K562 (cell line): ENCODE measurements around the gene CRADD. TPM values are rescaled to one million over a fixed set of nuclear protein-coding genes. Genes with fewer than 3 reads are reported as not detected.
A peak's percentile ranks its signal among the peaks of the same experiment; 100 is the strongest.

Experiments
- ATAC-seq: fragments of 200-7000 bp; cut with Tn5 transposase; 3 replicates; pipeline ENCODE4 v1.9.1; 2020; ENCODE audit warnings: moderate library complexity
- BruUV-seq: library from RNA; stranded (reverse); fragments of 400-500 nt; replicated peaks from 2 replicates; lab custom pipeline; 2021; lab: Mats Ljungman, UMichigan
- CTCF ChIA-PET: fragments of 300-600 bp; formaldehyde crosslinking; extraction: SDS; loops from one replicate; lab custom pipeline; 2021; ENCODE audit warnings: low intra/inter-chr PET ratio; lab: Yijun Ruan, JAX
- POLR2A ChIA-PET: fragments of 300-600, 350-650 bp; sonication (Branson Sonifier 250); formaldehyde crosslinking; extraction: SDS; loops from one replicate; lab custom pipeline; 2021; ENCODE audit warnings: antibody characterized with exemption, inconsistent platforms; lab: Yijun Ruan, JAX
- DNase-seq, 4 experiments: peaks; one replicate each; pipeline versions ENCODE4 v3.0.0 to v3.0.0-alpha.2; 2011 to 2018; ENCODE audit warnings: low spot score in 3 of 4, mixed read lengths in 3 of 4; ENCODE audit errors: extremely low read depth in 1 of 4
- FAIRE-seq: peaks from 2 replicates; lab custom pipeline; 2011; peaks lifted over from hg19 to GRCh38; lab: Jason Lieb, UNC
- H2AFZ ChIP-seq: 2 replicates; pipeline ENCODE4 v1.6.0; 2011; ENCODE audit warnings: low read depth, low read length, control low read depth, inconsistent platforms
- H3K27ac ChIP-seq: fragments of 200-600 bp; 3 replicates; pipeline ENCODE4 v1.8.0; 2011; ENCODE audit warnings: low read depth, mild to moderate bottlenecking, control low read depth, inconsistent platforms, low read length, moderate library complexity, mixed read lengths; ENCODE audit errors: extremely low read depth
- H3K27me3 ChIP-seq, 2 experiments: fragments of 300-600 bp in 1 of 2; 2 replicates in 1 of 2; 3 replicates in 1 of 2; pipeline versions ENCODE4 v1.6.0 to v1.8.0; 2011; ENCODE audit warnings: inconsistent platforms in 2 of 2, low read length in 2 of 2, mild to moderate bottlenecking in 1 of 2, mixed read lengths in 1 of 2, moderate library complexity in 1 of 2; ENCODE audit not compliant: control insufficient read depth in 2 of 2, insufficient read depth in 2 of 2
- H3K36me3 ChIP-seq: fragments of 300-600 bp; 3 replicates; pipeline ENCODE4 v1.8.0; 2011; ENCODE audit warnings: mild to moderate bottlenecking, low read length, inconsistent platforms; ENCODE audit not compliant: control insufficient read depth, insufficient read depth
- H3K4me1 ChIP-seq, 2 experiments: fragments of 200-600 bp in 1 of 2; replicated peaks in 1 of 2; 2 replicates in 1 of 2; 3 replicates in 1 of 2; pipeline versions ENCODE4 v1.5.1 to v1.8.0; 2011; ENCODE audit warnings: inconsistent platforms in 2 of 2, low read length in 2 of 2, mild to moderate bottlenecking in 1 of 2, mixed read lengths in 1 of 2, moderate library complexity in 1 of 2; ENCODE audit not compliant: control insufficient read depth in 2 of 2, insufficient read depth in 2 of 2
- H3K4me2 ChIP-seq: 2 replicates; pipeline ENCODE4 v1.6.1; 2011; ENCODE audit warnings: low read length, control low read depth, inconsistent platforms, mixed read lengths; ENCODE audit not compliant: insufficient read depth
- H3K4me3 ChIP-seq: fragments of 200-600 bp; sonication (generic), shearing (Covaris generic); 2 replicates; pipeline ENCODE4 v1.5.1; 2016; ENCODE audit warnings: control low read depth, inconsistent platforms
- H3K79me2 ChIP-seq: fragments of 200-600 bp; 3 replicates; pipeline ENCODE4 v1.8.0; 2011; ENCODE audit warnings: low read length, inconsistent platforms; ENCODE audit not compliant: control insufficient read depth, insufficient read depth
- H3K9ac ChIP-seq, 2 experiments: 2 replicates each; pipeline versions ENCODE4 v1.6.0 to v1.6.1; 2011; ENCODE audit warnings: low read depth in 2 of 2, low read length in 2 of 2, control low read depth in 1 of 2, inconsistent platforms in 1 of 2, mild to moderate bottlenecking in 1 of 2, mixed read lengths in 1 of 2; ENCODE audit not compliant: insufficient read depth in 1 of 2
- H3K9me1 ChIP-seq: one replicate; pipeline ENCODE4 v1.6.0; 2011; ENCODE audit warnings: inconsistent platforms, mild to moderate bottlenecking, low read length, moderate library complexity; ENCODE audit not compliant: control insufficient read depth, insufficient read depth
- H3K9me3 ChIP-seq: replicated peaks from 2 replicates; pipeline ENCODE4 v1.5.1; 2011; ENCODE audit warnings: low read depth, low read length, inconsistent platforms; ENCODE audit not compliant: control insufficient read depth, insufficient read depth
- H4K20me1 ChIP-seq: replicated peaks from 2 replicates; pipeline ENCODE4 v1.6.1; 2011; ENCODE audit warnings: low read length, inconsistent platforms, mixed read lengths; ENCODE audit not compliant: control insufficient read depth, insufficient read depth
- ARHGAP35 ChIP-seq: fragments of 450-650 bp; IDR thresholded peaks from 2 replicates; pipeline ENCODE4 v1.6.1; 2018; ENCODE audit not compliant: partially characterized antibody
- CXXC5 ChIP-seq: fragments of 250-450 bp; sonication (Bioruptor Pico); IDR thresholded peaks from 2 replicates; pipeline ENCODE4 v1.8.0; 2022; ENCODE audit warnings: inconsistent platforms, mild to moderate bottlenecking, moderate library complexity
- ILF3 ChIP-seq: fragments of 450-650 bp; IDR thresholded peaks from 2 replicates; pipeline ENCODE4 v1.6.1; 2018; ENCODE audit warnings: antibody characterized with exemption, mild to moderate bottlenecking, moderate library complexity, borderline replicate concordance
- MYBL2 ChIP-seq, 2 experiments: fragments of 450-650 bp in 1 of 2; sonication (generic) in 1 of 2; formaldehyde crosslinking in 1 of 2; IDR thresholded peaks; 2 replicates each; pipeline versions ENCODE4 v1.6.1 to v1.8.1; 2017 to 2022; ENCODE audit warnings: borderline replicate concordance in 1 of 2, inconsistent platforms in 1 of 2, low read depth in 1 of 2, mild to moderate bottlenecking in 1 of 2, missing genetic modification reagents in 1 of 2, moderate library complexity in 1 of 2
- NONO ChIP-seq, 2 experiments: fragments of 200-400 bp in 1 of 2; fragments of 450-650 bp in 1 of 2; formaldehyde crosslinking in 1 of 2; IDR thresholded peaks; 2 replicates each; pipeline ENCODE4 v1.6.1; 2017; ENCODE audit warnings: low read depth in 2 of 2, mild to moderate bottlenecking in 2 of 2, moderate library complexity in 2 of 2, low read length in 1 of 2
- PHF8 ChIP-seq: fragments of 200-600 bp; sonication (generic); IDR thresholded peaks from 2 replicates; pipeline ENCODE4 v1.6.1; 2012; ENCODE audit warnings: mixed run types, mild to moderate bottlenecking, inconsistent platforms, low read length, moderate library complexity, borderline replicate concordance
- PYGO2 ChIP-seq: fragments of 450-650 bp; IDR thresholded peaks from 2 replicates; pipeline ENCODE4 v1.6.1; 2016; ENCODE audit warnings: mild to moderate bottlenecking, missing genetic modification characterization, moderate library complexity, missing compliant biosample characterization
- RBBP5 ChIP-seq: fragments of 200-600 bp; sonication (generic); IDR thresholded peaks from 2 replicates; pipeline ENCODE4 v1.6.1; 2012; ENCODE audit warnings: borderline replicate concordance, mild to moderate bottlenecking, low read length, control low read depth, inconsistent platforms; ENCODE audit not compliant: insufficient read depth, poor library complexity, severe bottlenecking
- SRSF7 ChIP-seq: fragments of 200-400 bp; formaldehyde crosslinking; optimal IDR thresholded peaks from 2 replicates; pipeline ENCODE3; 2017; ENCODE audit warnings: mild to moderate bottlenecking, low read depth, low read length
- ZKSCAN1 ChIP-seq: fragments of 150-350 bp; IDR thresholded peaks from 2 replicates; pipeline ENCODE4 v1.6.1; 2016; ENCODE audit warnings: low read depth, low read length
- ZNF133 ChIP-seq: fragments of 250-450 bp; sonication (Bioruptor Pico); IDR thresholded peaks from 2 replicates; pipeline ENCODE4 v1.4.0; 2020; ENCODE audit warnings: mild to moderate bottlenecking
- ZNF224 ChIP-seq: sonication (generic); formaldehyde crosslinking; IDR thresholded peaks from 2 replicates; pipeline ENCODE4 v1.8.0; 2022; ENCODE audit warnings: mild to moderate bottlenecking, missing genetic modification reagents
- WGBS: fragments of 100-300 bp; shearing (Covaris generic); methylation state at CpG from one replicate; pipeline ENCODE4 v1.1.6; 2016; ENCODE audit warnings: low coverage, mixed read lengths; ENCODE audit not compliant: insufficient coverage; ENCODE audit errors: missing lambda C conversion rate; 5-methylcytosine and 5-hydroxymethylcytosine counted together
- in situ Hi-C: fragments of 300-500 bp; cut with MboI; formaldehyde crosslinking; loops from 4 replicates; pipeline ENCODE4 v1.15.0; 2018; ENCODE audit warnings: inconsistent platforms, mixed read lengths
- intact Hi-C: fragments of 100-400 bp; cut with micrococcal nuclease; formaldehyde crosslinking; loops from 2 replicates; pipeline ENCODE4 v1.14.2; 2022
- polyA plus RNA-seq, 8 experiments: library from polyadenylated mRNA; depleted of rRNA in 4 of 8; stranded (reverse) in 5 of 8; unstranded in 3 of 8; fragments of >200 nt; fragmentation: Nextera tagmentation in 2 of 8; fragmentation: Illumina TruSeq in 1 of 8; extraction: Ambion mirVana in 2 of 8; extraction: Trizol in 1 of 8; gene quantifications; 2 replicates each; pipeline versions ENCODE4 v1.2.1 to v1.2.3, GENCODE V29; 2011 to 2014; ENCODE audit warnings: inconsistent platforms in 1 of 8, missing spikeins in 1 of 8
- total RNA-seq, 7 experiments: library from RNA; depleted of rRNA in 6 of 7; stranded (reverse); fragments of >200 nt in 6 of 7; fragmentation: Illumina TruSeq in 2 of 7; extraction: Trizol in 2 of 7; gene quantifications; 2 replicates each; pipeline versions ENCODE4 v1.2.1 to v1.2.3, GENCODE V29; 2011 to 2021; ENCODE audit warnings: low replicate concordance in 1 of 7
- TF ChIP-seq, protein P1 (sequence below): sonication (generic); IDR thresholded peaks from 2 replicates; pipeline ENCODE4 v1.6.1; 2016
- TF ChIP-seq, protein P2 (sequence below): fragments of 250-450 bp; sonication (Bioruptor Pico); IDR thresholded peaks from 2 replicates; pipeline ENCODE4 v1.5.1; 2021; ENCODE audit warnings: mild to moderate bottlenecking
- TF ChIP-seq, protein P3 (sequence below), 2 experiments: fragments of 450-650 bp; IDR thresholded peaks; 2 replicates each; pipeline ENCODE4 v1.6.1; 2018; ENCODE audit warnings: mild to moderate bottlenecking in 2 of 2, low read depth in 1 of 2; ENCODE audit not compliant: partially characterized antibody in 2 of 2

The CRADD gene
- total and polyA plus RNA-seq, 9 of the 15 experiments (the other 6 are each of a cell fraction or from before 2014, with no cell fraction given): 20.5 to 41.1 (median 25.9) TPM

DNA sequence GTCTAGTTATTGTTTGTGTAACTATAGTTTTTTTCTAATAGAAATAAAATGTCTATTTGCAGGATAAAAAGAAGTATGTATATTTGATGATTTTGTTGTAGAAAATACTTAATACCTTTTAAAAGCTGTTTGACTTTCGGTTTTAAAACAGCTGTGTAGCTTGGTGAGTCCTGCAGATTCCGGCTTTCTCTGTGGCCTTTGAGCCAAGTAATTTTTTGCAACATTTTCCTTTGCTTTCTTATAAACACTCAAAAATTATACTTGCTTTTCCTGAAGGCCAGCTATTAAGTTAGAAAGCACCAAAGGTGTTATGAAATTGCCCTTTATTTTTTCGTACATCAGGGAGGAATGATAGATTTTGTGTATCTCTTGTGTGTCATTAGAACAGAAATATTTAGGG, 63.6 kb downstream of the CRADD start:
- H4K20me1 ChIP-seq: no peaks in the 10 kb centered on the region
- FAIRE-seq (no peak), DNase-seq (no peak), ATAC-seq (no peak)
- in situ Hi-C loops (loop anchor here (5.0 kb wide), 1 partner anchor 168 kb away; the partner anchor contains the start of gene SOCS2), intact Hi-C loops (no loop called here)
- CTCF ChIA-PET: interaction anchor here (3.9 kb wide), 1 partner anchor 171 kb away, joined by 24 read pairs; no protein-coding TSS in a partner anchor
- no peaks in the 10 kb centered on the region for H3K36me3 ChIP-seq
- peak overlapping the region; percentile 91 for H3K27ac ChIP-seq
- H3K9ac ChIP-seq: peak overlapping the region in 1 of 2 experiments; percentile 81; a peak in 2 of 4 replicates
- H3K9me1 ChIP-seq: no peaks in the 10 kb centered on the region
- peak overlapping the region; percentile 44; the same call in 1 of the 2 replicates for H3K4me3 ChIP-seq
- H3K9me3 ChIP-seq: no peaks in the 10 kb centered on the region
- POLR2A ChIA-PET: interaction anchor here (0.6 to 2.2 kb wide), 8 partner anchors 13 to 169 kb away, joined by 3 to 9 read pairs (median 6); partner anchors contain the start of gene SOCS2
- 2% methylated on average over 3 of the region's 3 CpGs for WGBS
- H2AFZ ChIP-seq: peak overlapping the region; percentile 56
- H3K4me2 ChIP-seq: peak overlapping the region; percentile 95
- BruUV-seq: no TSS peak
- H3K27me3 ChIP-seq: no peaks in the 10 kb centered on the region
- peaks cover 11 to 45% of the 10 kb centered on the region in 2 experiments for H3K4me1 ChIP-seq
- H3K79me2 ChIP-seq: peaks cover 74% of the 10 kb centered on the region
- TF ChIP-seq ZNF224 (CRISPR knock-in tag): no peak
- no peak for TF ChIP-seq ZKSCAN1
- TF ChIP-seq PHF8: 0 out of 2 replicates have a peak, but pooled peaks have one; percentile 16
- TF ChIP-seq, protein P1, sequence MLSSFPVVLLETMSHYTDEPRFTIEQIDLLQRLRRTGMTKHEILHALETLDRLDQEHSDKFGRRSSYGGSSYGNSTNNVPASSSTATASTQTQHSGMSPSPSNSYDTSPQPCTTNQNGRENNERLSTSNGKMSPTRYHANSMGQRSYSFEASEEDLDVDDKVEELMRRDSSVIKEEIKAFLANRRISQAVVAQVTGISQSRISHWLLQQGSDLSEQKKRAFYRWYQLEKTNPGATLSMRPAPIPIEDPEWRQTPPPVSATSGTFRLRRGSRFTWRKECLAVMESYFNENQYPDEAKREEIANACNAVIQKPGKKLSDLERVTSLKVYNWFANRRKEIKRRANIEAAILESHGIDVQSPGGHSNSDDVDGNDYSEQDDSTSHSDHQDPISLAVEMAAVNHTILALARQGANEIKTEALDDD: peak; percentile 87
- TF ChIP-seq, protein P2, sequence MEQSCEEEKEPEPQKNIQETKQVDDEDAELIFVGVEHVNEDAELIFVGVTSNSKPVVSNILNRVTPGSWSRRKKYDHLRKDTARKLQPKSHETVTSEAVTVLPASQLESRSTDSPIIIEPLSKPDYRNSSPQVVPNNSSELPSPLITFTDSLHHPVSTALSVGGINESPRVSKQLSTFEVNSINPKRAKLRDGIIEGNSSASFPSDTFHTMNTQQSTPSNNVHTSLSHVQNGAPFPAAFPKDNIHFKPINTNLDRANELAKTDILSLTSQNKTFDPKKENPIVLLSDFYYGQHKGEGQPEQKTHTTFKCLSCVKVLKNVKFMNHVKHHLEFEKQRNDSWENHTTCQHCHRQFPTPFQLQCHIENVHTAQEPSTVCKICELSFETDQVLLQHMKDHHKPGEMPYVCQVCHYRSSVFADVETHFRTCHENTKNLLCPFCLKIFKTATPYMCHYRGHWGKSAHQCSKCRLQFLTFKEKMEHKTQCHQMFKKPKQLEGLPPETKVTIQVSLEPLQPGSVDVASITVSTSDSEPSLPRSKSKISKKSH (CRISPR knock-in tag): no peak
- no peak for TF ChIP-seq NONO (IDR thresholded peaks at IDR 0.05; ENCODE audit: low read depth in 2 of 2, low read length in 1 of 2)
- no peak for TF ChIP-seq SRSF7
- TF ChIP-seq PYGO2: no peak
- peak; percentile 41 for TF ChIP-seq RBBP5
- no peak for TF ChIP-seq ILF3
- TF ChIP-seq, protein P3, sequence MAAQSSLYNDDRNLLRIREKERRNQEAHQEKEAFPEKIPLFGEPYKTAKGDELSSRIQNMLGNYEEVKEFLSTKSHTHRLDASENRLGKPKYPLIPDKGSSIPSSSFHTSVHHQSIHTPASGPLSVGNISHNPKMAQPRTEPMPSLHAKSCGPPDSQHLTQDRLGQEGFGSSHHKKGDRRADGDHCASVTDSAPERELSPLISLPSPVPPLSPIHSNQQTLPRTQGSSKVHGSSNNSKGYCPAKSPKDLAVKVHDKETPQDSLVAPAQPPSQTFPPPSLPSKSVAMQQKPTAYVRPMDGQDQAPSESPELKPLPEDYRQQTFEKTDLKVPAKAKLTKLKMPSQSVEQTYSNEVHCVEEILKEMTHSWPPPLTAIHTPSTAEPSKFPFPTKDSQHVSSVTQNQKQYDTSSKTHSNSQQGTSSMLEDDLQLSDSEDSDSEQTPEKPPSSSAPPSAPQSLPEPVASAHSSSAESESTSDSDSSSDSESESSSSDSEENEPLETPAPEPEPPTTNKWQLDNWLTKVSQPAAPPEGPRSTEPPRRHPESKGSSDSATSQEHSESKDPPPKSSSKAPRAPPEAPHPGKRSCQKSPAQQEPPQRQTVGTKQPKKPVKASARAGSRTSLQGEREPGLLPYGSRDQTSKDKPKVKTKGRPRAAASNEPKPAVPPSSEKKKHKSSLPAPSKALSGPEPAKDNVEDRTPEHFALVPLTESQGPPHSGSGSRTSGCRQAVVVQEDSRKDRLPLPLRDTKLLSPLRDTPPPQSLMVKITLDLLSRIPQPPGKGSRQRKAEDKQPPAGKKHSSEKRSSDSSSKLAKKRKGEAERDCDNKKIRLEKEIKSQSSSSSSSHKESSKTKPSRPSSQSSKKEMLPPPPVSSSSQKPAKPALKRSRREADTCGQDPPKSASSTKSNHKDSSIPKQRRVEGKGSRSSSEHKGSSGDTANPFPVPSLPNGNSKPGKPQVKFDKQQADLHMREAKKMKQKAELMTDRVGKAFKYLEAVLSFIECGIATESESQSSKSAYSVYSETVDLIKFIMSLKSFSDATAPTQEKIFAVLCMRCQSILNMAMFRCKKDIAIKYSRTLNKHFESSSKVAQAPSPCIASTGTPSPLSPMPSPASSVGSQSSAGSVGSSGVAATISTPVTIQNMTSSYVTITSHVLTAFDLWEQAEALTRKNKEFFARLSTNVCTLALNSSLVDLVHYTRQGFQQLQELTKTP (IDR thresholded peaks at IDR 0.05; ENCODE audit: low read depth in 1 of 2, partially characterized antibody in 2 of 2): peak in 1 of 2 experiments; percentile 44
- no peak for TF ChIP-seq ARHGAP35
- TF ChIP-seq CXXC5 (CRISPR knock-in tag): no peak
- no peak for TF ChIP-seq MYBL2 (IDR thresholded peaks at IDR 0.05; ENCODE audit: low read depth)
- no peak for TF ChIP-seq MYBL2 (CRISPR knock-in tag; IDR thresholded peaks at IDR 0.05; ENCODE audit: borderline replicate concordance)
- TF ChIP-seq ZNF133: no peak
